ENCODE data around the gene AQP4. TPM values are rescaled to one million over a fixed set of nuclear protein-coding genes. Genes with fewer than 3 reads are reported as not detected.

AQP4 gene
- total RNA-seq, 2 experiments from 2014 or later = not detected

- POLR2A ChIA-PET = no interaction called here
These were observed 849 bp downstream of the AQP4 start for GRCh38 chr18:26864658-26865057.

GRCh38 chr18:26863921-26864497 is 1.5 kb downstream of the AQP4 start:
- peaks cover 28% of the 10 kb centered on the region for H3K27me3 Mint-ChIP-seq
- POLR2A ChIA-PET = no interaction called here
- no peak for DNase-seq
- H3K9me3 Mint-ChIP-seq = no peaks in the 10 kb centered on the region
- H3K36me3 Mint-ChIP-seq (ENCODE audit: low read depth) = no peaks in the 10 kb centered on the region
- no peak overlapping the region for H3K4me3 Mint-ChIP-seq
- CTCF ChIA-PET = interaction anchor here (0.6 kb wide), 1 partner anchor 15 kb away, joined by 3 read pairs; no protein-coding TSS in a partner anchor
- no peak overlapping the region for H3K27ac Mint-ChIP-seq
- no peaks in the 10 kb centered on the region for H3K4me1 Mint-ChIP-seq

More at GRCh38 chr18:26864658-26865057, 849 bp downstream of the AQP4 start:
- H3K4me3 Mint-ChIP-seq = no peak overlapping the region
- H3K9me3 Mint-ChIP-seq = no peaks in the 10 kb centered on the region
- CTCF ChIA-PET = no interaction called here
- peaks cover 28% of the 10 kb centered on the region for H3K27me3 Mint-ChIP-seq
- no peak overlapping the region for H3K27ac Mint-ChIP-seq
- H3K36me3 Mint-ChIP-seq (ENCODE audit: low read depth) = no peaks in the 10 kb centered on the region
- no peak for DNase-seq
- H3K4me1 Mint-ChIP-seq = no peaks in the 10 kb centered on the region

GRCh38 chr18:26863122-26863879 is 2.2 kb downstream of the AQP4 start:
- Mint-ChIP-seq H3K4me1 (no peaks in the 10 kb centered on the region), H3K27ac (no peak overlapping the region), H3K36me3 (ENCODE audit: low read depth) (no peaks in the 10 kb centered on the region), H3K9me3 (no peaks in the 10 kb centered on the region), H3K27me3 (peaks cover 28% of the 10 kb centered on the region), H3K4me3 (no peak overlapping the region)
- no peak for DNase-seq
- ChIA-PET CTCF (interaction anchor here (0.6 kb wide), 1 partner anchor 14 kb away, joined by 3 read pairs; no protein-coding TSS in a partner anchor), POLR2A (no interaction called here)

GRCh38 chr18:26862084-26862483 is 3.4 kb downstream of the AQP4 start:
- Mint-ChIP-seq H3K27ac (no peak overlapping the region), H3K4me3 (no peak overlapping the region), H3K9me3 (no peaks in the 10 kb centered on the region), H3K36me3 (ENCODE audit: low read depth) (no peaks in the 10 kb centered on the region), H3K4me1 (no peaks in the 10 kb centered on the region), H3K27me3 (peaks cover 28% of the 10 kb centered on the region)
- DNase-seq = no peak
- POLR2A ChIA-PET = no interaction called here
- CTCF ChIA-PET = no interaction called here

GRCh38 chr18:26854292-26854881 is 11.1 kb downstream of the AQP4 start:
- no peak for DNase-seq
- ChIA-PET CTCF (no interaction called here), POLR2A (no interaction called here)
- Mint-ChIP-seq H3K36me3 (ENCODE audit: low read depth) (no peaks in the 10 kb centered on the region), H3K9me3 (no peaks in the 10 kb centered on the region), H3K4me3 (no peak overlapping the region), H3K27ac (no peak overlapping the region), H3K27me3 (no peaks in the 10 kb centered on the region), H3K4me1 (no peaks in the 10 kb centered on the region)

- no peaks in the 10 kb centered on the region for H3K9me3 Mint-ChIP-seq
- H3K27me3 Mint-ChIP-seq = no peaks in the 10 kb centered on the region
- H3K36me3 Mint-ChIP-seq (ENCODE audit: low read depth) = no peaks in the 10 kb centered on the region
- H3K4me3 Mint-ChIP-seq = no peak overlapping the region
- no peaks in the 10 kb centered on the region for H3K4me1 Mint-ChIP-seq
- DNase-seq = no peak
- H3K27ac Mint-ChIP-seq = no peak overlapping the region
- ChIA-PET POLR2A (no interaction called here), CTCF (no interaction called here)
These were observed 12.1 kb downstream of the AQP4 start for GRCh38 chr18:26853401-26853800.

- ChIA-PET CTCF (no interaction called here), POLR2A (no interaction called here)
- H3K27ac Mint-ChIP-seq = no peak overlapping the region
- H3K4me1 Mint-ChIP-seq = no peaks in the 10 kb centered on the region
- H3K27me3 Mint-ChIP-seq = no peaks in the 10 kb centered on the region
- peaks cover 10% of the 10 kb centered on the region for H3K9me3 Mint-ChIP-seq
- no peaks in the 10 kb centered on the region for H3K36me3 Mint-ChIP-seq (ENCODE audit: low read depth)
- H3K4me3 Mint-ChIP-seq = no peak overlapping the region
- DNase-seq = no peak
These were observed 21.7 kb downstream of the AQP4 start for GRCh38 chr18:26843760-26844159.

GRCh38 chr18:26840965-26841364 is 24.5 kb downstream of the AQP4 start:
- H3K27ac Mint-ChIP-seq = no peak overlapping the region
- POLR2A ChIA-PET = no interaction called here

GRCh38 chr18:26839609-26840008 is 25.9 kb downstream of the AQP4 start:
- H3K9me3 Mint-ChIP-seq = peaks cover 9% of the 10 kb centered on the region
- no peaks in the 10 kb centered on the region for H3K36me3 Mint-ChIP-seq (ENCODE audit: low read depth)
- H3K4me3 Mint-ChIP-seq = no peak overlapping the region
- CTCF ChIA-PET = no interaction called here
- no peak for DNase-seq
- no peaks in the 10 kb centered on the region for H3K4me1 Mint-ChIP-seq
- H3K27me3 Mint-ChIP-seq = no peaks in the 10 kb centered on the region
- H3K27ac Mint-ChIP-seq = no peak overlapping the region
- POLR2A ChIA-PET = no interaction called here

More at GRCh38 chr18:26840965-26841364, 24.5 kb downstream of the AQP4 start:
- Mint-ChIP-seq H3K27me3 (no peaks in the 10 kb centered on the region), H3K36me3 (ENCODE audit: low read depth) (no peaks in the 10 kb centered on the region), H3K9me3 (peaks cover 13% of the 10 kb centered on the region), H3K4me1 (no peaks in the 10 kb centered on the region), H3K4me3 (no peak overlapping the region)
- CTCF ChIA-PET = no interaction called here
- no peak for DNase-seq

GRCh38 chr18:26832302-26832701 is 33.2 kb downstream of the AQP4 start:
- Mint-ChIP-seq H3K4me1 (no peaks in the 10 kb centered on the region), H3K27me3 (no peaks in the 10 kb centered on the region), H3K4me3 (no peak overlapping the region), H3K9me3 (no peaks in the 10 kb centered on the region), H3K27ac (no peak overlapping the region), H3K36me3 (ENCODE audit: low read depth) (no peaks in the 10 kb centered on the region)
- DNase-seq = no peak
- ChIA-PET POLR2A (no interaction called here), CTCF (no interaction called here)

GRCh38 chr18:26827581-26827980 is 37.9 kb downstream of the AQP4 start:
- Mint-ChIP-seq H3K4me3 (no peak overlapping the region), H3K36me3 (ENCODE audit: low read depth) (no peaks in the 10 kb centered on the region), H3K27ac (no peak overlapping the region), H3K9me3 (no peaks in the 10 kb centered on the region), H3K27me3 (no peaks in the 10 kb centered on the region), H3K4me1 (no peaks in the 10 kb centered on the region)
- no peak for DNase-seq
- POLR2A ChIA-PET = no interaction called here
- CTCF ChIA-PET = interaction anchor here (0.8 kb wide), 1 partner anchor 9 kb away, joined by 3 read pairs; no protein-coding TSS in a partner anchor

GRCh38 chr18:26826656-26827235 is 38.8 kb downstream of the AQP4 start:
- ChIA-PET POLR2A (no interaction called here), CTCF (no interaction called here)
- DNase-seq = no peak
- Mint-ChIP-seq H3K27ac (no peak overlapping the region), H3K4me3 (no peak overlapping the region), H3K36me3 (ENCODE audit: low read depth) (no peaks in the 10 kb centered on the region), H3K4me1 (no peaks in the 10 kb centered on the region), H3K27me3 (no peaks in the 10 kb centered on the region), H3K9me3 (no peaks in the 10 kb centered on the region)

- DNase-seq = no peak
- Mint-ChIP-seq H3K27me3 (no peaks in the 10 kb centered on the region), H3K4me1 (no peaks in the 10 kb centered on the region), H3K36me3 (ENCODE audit: low read depth) (no peaks in the 10 kb centered on the region), H3K27ac (no peak overlapping the region), H3K9me3 (peaks cover 17% of the 10 kb centered on the region), H3K4me3 (no peak overlapping the region)
- ChIA-PET POLR2A (no interaction called here), CTCF (no interaction called here)
These were observed 44.3 kb downstream of the AQP4 start for GRCh38 chr18:26821181-26821580.
